GM18508 (cell line): ENCODE data around the gene BTNL3.
"Not testable (repeated sequence)": the region's sequence is repeated elsewhere in the genome, so short reads cannot be mapped to it uniquely, and the experiment has no call there.

Experiments
- ATAC-seq: cut with Tn5 transposase; IDR thresholded peaks from one replicate; pipeline ENCODE4 v1.9.1; 2021; ENCODE audit warnings: moderate number of reproducible peaks; ENCODE audit not compliant: insufficient read depth, unreplicated experiment

Gene BTNL3

GRCh38 chr5:181044662-181045305 lies 56.1 kb downstream of the BTNL3 start:
- no peak for ATAC-seq

- ATAC-seq = no peak
Observed at GRCh38 chr5:181045316-181045715, 56.7 kb downstream of the BTNL3 start.

DNA sequence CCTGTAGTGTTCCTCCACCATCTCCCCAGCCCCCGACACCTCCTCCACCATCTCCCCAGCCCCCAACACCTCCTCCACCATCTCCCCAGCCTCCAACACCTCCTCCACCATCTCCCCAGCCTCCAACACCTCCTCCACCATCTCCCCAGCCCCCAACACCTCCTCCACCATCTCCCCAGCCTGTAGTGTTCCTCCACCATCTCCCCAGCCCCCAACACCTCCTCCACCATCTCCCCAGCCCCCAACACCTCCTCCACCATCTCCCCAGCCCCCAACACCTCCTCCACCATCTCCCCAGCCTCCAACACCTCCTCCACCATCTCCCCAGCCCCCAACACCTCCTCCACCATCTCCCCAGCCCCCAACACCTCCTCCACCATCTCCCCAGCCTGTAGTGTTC lies 57.2 kb downstream of the BTNL3 start:
- not testable (repeated sequence) for ATAC-seq

- ATAC-seq = no peak
Observed at GRCh38 chr5:181047288-181047687, 58.6 kb downstream of the BTNL3 start.

GRCh38 chr5:181047921-181048320 lies 59.3 kb downstream of the BTNL3 start:
- no peak for ATAC-seq

DNA sequence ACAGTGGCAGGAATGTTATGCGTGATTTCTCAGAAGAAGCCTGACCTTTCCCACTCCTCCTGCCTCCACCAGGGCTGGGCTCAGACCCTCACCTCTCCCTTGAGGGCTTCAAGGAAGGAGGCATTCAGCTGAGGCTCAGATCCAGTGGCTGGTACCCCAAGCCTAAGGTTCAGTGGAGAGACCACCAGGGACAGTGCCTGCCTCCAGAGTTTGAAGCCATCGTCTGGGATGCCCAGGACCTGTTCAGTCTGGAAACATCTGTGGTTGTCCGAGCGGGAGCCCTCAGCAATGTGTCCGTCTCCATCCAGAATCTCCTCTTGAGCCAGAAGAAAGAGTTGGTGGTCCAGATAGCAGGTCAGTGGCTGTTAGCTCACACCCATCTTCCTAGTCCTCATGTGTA lies 61.4 kb downstream of the BTNL3 start:
- ATAC-seq = no peak

DNA sequence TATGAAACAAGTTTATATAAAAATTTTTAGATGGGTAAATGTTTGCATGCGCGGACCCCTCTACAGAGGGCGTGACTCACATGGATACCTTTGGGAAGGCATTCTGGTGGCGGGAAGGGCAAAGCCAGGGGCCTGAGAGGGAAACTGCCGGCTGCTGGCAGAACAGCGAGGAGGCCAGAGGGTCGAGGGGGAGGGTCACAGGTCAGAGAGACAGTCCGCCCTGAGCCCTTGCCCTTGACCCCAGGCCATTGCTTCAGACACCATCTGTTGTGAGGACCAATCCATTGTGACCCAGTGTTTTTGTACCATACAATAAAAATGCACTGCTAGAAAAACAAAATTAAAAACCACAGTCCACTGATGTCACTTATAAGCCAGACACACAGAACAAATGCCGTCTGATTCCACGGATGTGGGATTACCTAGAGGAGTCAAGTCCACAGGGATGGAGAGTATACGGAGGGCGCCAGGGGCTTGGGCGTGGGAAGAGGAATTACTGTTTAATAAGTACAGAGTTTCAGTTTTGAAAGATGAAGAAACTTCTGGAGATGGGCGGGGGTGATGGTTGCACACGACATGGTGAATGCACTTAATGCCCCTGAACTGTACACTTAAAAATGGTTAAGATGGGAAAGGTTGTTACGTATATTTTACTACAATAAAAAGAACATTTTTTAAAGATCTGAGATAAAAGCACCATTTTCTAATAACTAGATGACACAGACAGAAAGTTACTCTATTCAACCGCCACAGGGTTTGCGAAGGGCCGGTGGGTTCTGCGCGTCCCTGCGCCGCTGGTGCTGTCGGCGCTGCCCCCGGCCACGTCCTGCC lies 63.4 kb downstream of the BTNL3 start:
- ATAC-seq = no peak

GRCh38 chr5:181052672-181053487 lies 64.2 kb downstream of the BTNL3 start:
- ATAC-seq = no peak

GRCh38 chr5:181053488-181054121 lies 65.0 kb downstream of the BTNL3 start:
- ATAC-seq = no peak

- ATAC-seq = no peak
Observed at GRCh38 chr5:181054138-181054537, 65.5 kb downstream of the BTNL3 start.

DNA sequence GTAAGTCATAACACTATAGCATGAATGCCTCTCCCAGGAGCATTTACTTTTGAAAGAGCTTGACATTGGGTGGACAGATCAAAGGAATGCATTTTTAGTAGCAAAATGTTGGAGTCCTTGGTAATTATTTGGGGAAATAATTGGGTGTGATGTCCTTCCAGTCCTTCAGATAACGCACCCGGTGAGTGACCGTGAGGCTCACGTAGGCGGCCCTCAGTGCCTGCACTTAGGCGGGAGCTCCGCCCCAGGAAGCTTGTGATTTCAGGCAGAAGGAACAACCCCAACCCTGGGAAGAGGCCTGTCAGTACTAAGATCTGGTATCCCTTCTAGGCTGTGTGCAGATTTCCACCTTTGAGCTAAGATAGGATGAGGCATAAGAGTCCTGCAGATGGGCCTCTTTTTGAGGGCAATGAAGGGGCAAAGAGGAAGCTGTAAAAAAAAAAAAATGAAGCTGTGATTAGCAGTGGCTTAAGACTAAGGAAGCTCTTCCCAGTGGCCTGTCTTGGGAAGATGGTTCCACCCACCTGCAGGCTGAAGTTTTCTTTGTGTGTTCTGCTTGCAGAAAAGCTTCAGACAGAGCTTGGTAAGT lies 66.3 kb downstream of the BTNL3 start:
- no peak for ATAC-seq
